Measurements from ENCODE around the gene FOXRED1. TPM values are rescaled to one million over a fixed set of nuclear protein-coding genes. Genes with fewer than 3 reads are reported as not detected.

The FOXRED1 gene
- total and polyA plus RNA-seq, 9 of the 15 experiments (the other 6 are each of a cell fraction or from before 2014, with no cell fraction given), result 14.1 to 94.4 (median 53.1) TPM

GRCh38 chr11:126232683-126233082, 36.3 kb upstream of the FOXRED1 start:
- intact Hi-C loops (cut with micrococcal nuclease), result no loop called here
- in situ Hi-C loops (cut with MboI), result no loop called here
- H3K9me1 ChIP-seq (ENCODE audit: control insufficient read depth, insufficient read depth, low read length), result no peaks in the 10 kb centered on the region
- no peak for DNase-seq (ENCODE audit: extremely low read depth in 1 of 4, low spot score in 3 of 4)
- FAIRE-seq, result no peak
- no peak overlapping the region for H3K4me3 ChIP-seq
- H4K20me1 ChIP-seq (replicated peaks; ENCODE audit: control insufficient read depth, insufficient read depth, low read length), result no peaks in the 10 kb centered on the region
- no peak overlapping the region for H2AFZ ChIP-seq (ENCODE audit: low read depth, low read length)
- ChIA-PET POLR2A (no interaction called here), CTCF (ENCODE audit: low intra/inter-chr PET ratio) (no interaction called here)
- no TSS peak for BruUV-seq (replicated peaks)
- WGBS (ENCODE audit: insufficient coverage, low coverage, missing lambda C conversion rate), result 81% methylated on average over 3 of the region's 3 CpGs
- H3K36me3 ChIP-seq (ENCODE audit: control insufficient read depth, insufficient read depth, low read length), result peaks cover 21% of the 10 kb centered on the region
- no peaks in the 10 kb centered on the region for H3K9me3 ChIP-seq (replicated peaks; ENCODE audit: control insufficient read depth, insufficient read depth, low read depth, low read length)
- 0 out of 3 replicates have a peak, but pooled peaks cover 2% of the 10 kb centered on the region for H3K79me2 ChIP-seq (ENCODE audit: control insufficient read depth, insufficient read depth, low read length)
- H3K9ac ChIP-seq (ENCODE audit: insufficient read depth in 1 of 2, low read depth in 2 of 2, low read length in 2 of 2), result no peak overlapping the region
- no peak overlapping the region for H3K27ac ChIP-seq (ENCODE audit: extremely low read depth, low read depth, low read length)
- H3K27me3 ChIP-seq (ENCODE audit: control insufficient read depth in 2 of 2, insufficient read depth in 2 of 2, low read length in 2 of 2), result no peaks in the 10 kb centered on the region
- ATAC-seq, result no peak
- no peaks in the 10 kb centered on the region for H3K4me1 ChIP-seq (replicated peaks in 1 of 2; ENCODE audit: control insufficient read depth in 2 of 2, insufficient read depth in 2 of 2, low read length in 2 of 2)
- TF ChIP-seq ZKSCAN8 (CRISPR knock-in tag; IDR thresholded peaks at IDR 0.05) (no peak), NR2C1 (IDR thresholded peaks at IDR 0.05) (no peak), NR2C1 (tag; IDR thresholded peaks at IDR 0.05) (no peak), ZBTB26 (CRISPR knock-in tag; IDR thresholded peaks at IDR 0.05) (no peak), PHF20 (IDR thresholded peaks at IDR 0.05; ENCODE audit: partially characterized antibody) (no peak), SNAPC5 (CRISPR knock-in tag; IDR thresholded peaks at IDR 0.05) (no peak), E2F5 (CRISPR knock-in tag; IDR thresholded peaks at IDR 0.05) (no peak), MYNN (IDR thresholded peaks at IDR 0.05) (no peak), MYNN (CRISPR knock-in tag; IDR thresholded peaks at IDR 0.05) (no peak), ZNF511 (CRISPR knock-in tag; IDR thresholded peaks at IDR 0.05) (no peak), ZBTB8A (IDR thresholded peaks at IDR 0.05; ENCODE audit: partially characterized antibody) (no peak)
- no peak overlapping the region for H3K4me2 ChIP-seq (ENCODE audit: insufficient read depth, low read length)

All from K562 (cell line).